ENCODE data around the gene UIMC1. TPM values are rescaled to one million over a fixed set of nuclear protein-coding genes. Genes with fewer than 3 reads are reported as not detected.

UIMC1 gene
- total RNA-seq, 1 donor from 2014 or later = 40.9 TPM

GRCh38 chr5:176889321-176890280 is 117.0 kb downstream of the UIMC1 start:
- Mint-ChIP-seq H3K27ac (ENCODE audit: unreplicated experiment) (no peak overlapping the region), H3K9me3 (ENCODE audit: unreplicated experiment) (no peaks in the 10 kb centered on the region), H3K27me3 (ENCODE audit: unreplicated experiment) (peaks cover 17% of the 10 kb centered on the region), H3K36me3 (ENCODE audit: low read depth, unreplicated experiment) (peaks cover 4% of the 10 kb centered on the region), H3K4me1 (ENCODE audit: unreplicated experiment) (no peaks in the 10 kb centered on the region), H3K4me3 (ENCODE audit: unreplicated experiment) (no peak overlapping the region)
- no peak for TF ChIP-seq CTCF (IDR thresholded peaks at IDR 0.05; ENCODE audit: unreplicated experiment)
- no peak for DNase-seq (ENCODE audit: low spot score)

- H3K36me3 Mint-ChIP-seq (ENCODE audit: low read depth, unreplicated experiment) = peaks cover 4% of the 10 kb centered on the region
- DNase-seq (ENCODE audit: low spot score) = no peak
- peaks cover 4% of the 10 kb centered on the region for H3K4me1 Mint-ChIP-seq (ENCODE audit: unreplicated experiment)
- no peak for TF ChIP-seq CTCF (IDR thresholded peaks at IDR 0.05; ENCODE audit: unreplicated experiment)
- no peaks in the 10 kb centered on the region for H3K9me3 Mint-ChIP-seq (ENCODE audit: unreplicated experiment)
- H3K27me3 Mint-ChIP-seq (ENCODE audit: unreplicated experiment) = peaks cover 17% of the 10 kb centered on the region
- no peak overlapping the region for H3K27ac Mint-ChIP-seq (ENCODE audit: unreplicated experiment)
- H3K4me3 Mint-ChIP-seq (ENCODE audit: unreplicated experiment) = no peak overlapping the region
Observed at GRCh38 chr5:176888865-176889165, 117.8 kb downstream of the UIMC1 start.

- no peak overlapping the region for H3K4me3 Mint-ChIP-seq (ENCODE audit: unreplicated experiment)
Observed at GRCh38 chr5:176888016-176888864, 118.3 kb downstream of the UIMC1 start.

GRCh38 chr5:176887252-176887849 is 119.2 kb downstream of the UIMC1 start:
- H3K27ac Mint-ChIP-seq (ENCODE audit: unreplicated experiment) = no peak overlapping the region
- TF ChIP-seq CTCF (IDR thresholded peaks at IDR 0.05; ENCODE audit: unreplicated experiment) = no peak
- DNase-seq (ENCODE audit: low spot score) = no peak
- no peak overlapping the region for H3K4me3 Mint-ChIP-seq (ENCODE audit: unreplicated experiment)
- peaks cover 23% of the 10 kb centered on the region for H3K27me3 Mint-ChIP-seq (ENCODE audit: unreplicated experiment)
- peaks cover 8% of the 10 kb centered on the region for H3K36me3 Mint-ChIP-seq (ENCODE audit: low read depth, unreplicated experiment)
- peaks cover 12% of the 10 kb centered on the region for H3K4me1 Mint-ChIP-seq (ENCODE audit: unreplicated experiment)
- H3K9me3 Mint-ChIP-seq (ENCODE audit: unreplicated experiment) = no peaks in the 10 kb centered on the region

More at GRCh38 chr5:176888016-176888864, 118.3 kb downstream of the UIMC1 start:
- Mint-ChIP-seq H3K27me3 (ENCODE audit: unreplicated experiment) (peaks cover 20% of the 10 kb centered on the region), H3K9me3 (ENCODE audit: unreplicated experiment) (no peaks in the 10 kb centered on the region), H3K27ac (ENCODE audit: unreplicated experiment) (peak overlapping the region; percentile 30), H3K4me1 (ENCODE audit: unreplicated experiment) (peaks cover 5% of the 10 kb centered on the region), H3K36me3 (ENCODE audit: low read depth, unreplicated experiment) (peaks cover 6% of the 10 kb centered on the region)
- TF ChIP-seq CTCF (IDR thresholded peaks at IDR 0.05; ENCODE audit: unreplicated experiment) = no peak
- no peak for DNase-seq (ENCODE audit: low spot score)

All from endothelial cell (in vitro differentiated cells).